NB4 (cell line): Measurements from ENCODE around the gene INPP5A.

ENCODE experiments used
- DNase-seq: peaks from one replicate; pipeline ENCODE4 v3.0.0; 2010; ENCODE audit warnings: low read depth
- H3K4me3 ChIP-seq: one replicate; pipeline ENCODE4 v1.5.1; 2011; ENCODE audit warnings: mild to moderate bottlenecking, low read depth, low read length, moderate library complexity
- MAX ChIP-seq: IDR thresholded peaks from 2 replicates; pipeline ENCODE4 v1.6.1; 2011; ENCODE audit warnings: low read depth, low read length
- MYC ChIP-seq: IDR thresholded peaks from 2 replicates; pipeline ENCODE4 v1.6.1; 2011; ENCODE audit warnings: low read depth, low read length
- POLR2A ChIP-seq: IDR thresholded peaks from 2 replicates; pipeline ENCODE4 v1.6.1; 2011; ENCODE audit warnings: mild to moderate bottlenecking; ENCODE audit not compliant: insufficient read length; ENCODE audit errors: extremely low read depth
- TF ChIP-seq, protein P1 (sequence below): IDR thresholded peaks from one replicate; pipeline ENCODE4 v1.5.1; 2012; ENCODE audit warnings: low read depth, low read length

Gene INPP5A

DNA sequence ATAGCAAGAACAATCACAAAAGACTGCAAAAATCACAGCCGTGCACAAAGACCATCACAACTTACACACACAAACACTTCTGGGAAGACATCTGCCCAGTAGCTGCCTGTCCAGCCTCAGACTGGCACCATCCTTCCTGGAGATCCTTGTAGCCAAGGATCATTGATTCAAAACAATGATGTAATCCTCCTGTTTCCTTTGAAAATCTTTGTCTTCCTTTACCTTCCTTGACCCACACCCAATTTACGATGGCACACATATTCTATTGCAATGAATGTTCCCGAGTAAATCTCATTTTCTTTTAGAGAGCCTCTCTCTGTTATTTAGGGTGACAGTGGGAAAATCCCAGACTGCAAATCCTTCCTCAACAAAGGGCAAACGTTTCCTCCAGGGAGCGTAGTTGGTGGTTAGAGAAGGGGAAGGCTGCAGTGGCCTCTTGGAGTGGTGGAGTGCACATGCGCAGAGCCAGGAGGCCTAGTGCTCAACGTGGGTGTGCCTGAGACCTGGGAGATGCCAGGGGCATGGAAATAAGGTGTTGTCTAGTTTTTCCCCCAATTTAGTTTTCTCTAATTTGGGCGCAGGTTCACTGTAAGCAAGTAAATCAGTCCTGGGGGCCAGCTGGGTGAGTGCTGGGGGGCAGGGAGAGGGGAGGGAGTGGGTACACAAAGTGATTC is 3.1 kb upstream of the INPP5A start:
- no peak for DNase-seq
- H3K4me3 ChIP-seq, result no peak overlapping the region
- TF ChIP-seq POLR2A, result no peak
- no peak for TF ChIP-seq MAX
- TF ChIP-seq MYC, result no peak
- TF ChIP-seq, protein P1, sequence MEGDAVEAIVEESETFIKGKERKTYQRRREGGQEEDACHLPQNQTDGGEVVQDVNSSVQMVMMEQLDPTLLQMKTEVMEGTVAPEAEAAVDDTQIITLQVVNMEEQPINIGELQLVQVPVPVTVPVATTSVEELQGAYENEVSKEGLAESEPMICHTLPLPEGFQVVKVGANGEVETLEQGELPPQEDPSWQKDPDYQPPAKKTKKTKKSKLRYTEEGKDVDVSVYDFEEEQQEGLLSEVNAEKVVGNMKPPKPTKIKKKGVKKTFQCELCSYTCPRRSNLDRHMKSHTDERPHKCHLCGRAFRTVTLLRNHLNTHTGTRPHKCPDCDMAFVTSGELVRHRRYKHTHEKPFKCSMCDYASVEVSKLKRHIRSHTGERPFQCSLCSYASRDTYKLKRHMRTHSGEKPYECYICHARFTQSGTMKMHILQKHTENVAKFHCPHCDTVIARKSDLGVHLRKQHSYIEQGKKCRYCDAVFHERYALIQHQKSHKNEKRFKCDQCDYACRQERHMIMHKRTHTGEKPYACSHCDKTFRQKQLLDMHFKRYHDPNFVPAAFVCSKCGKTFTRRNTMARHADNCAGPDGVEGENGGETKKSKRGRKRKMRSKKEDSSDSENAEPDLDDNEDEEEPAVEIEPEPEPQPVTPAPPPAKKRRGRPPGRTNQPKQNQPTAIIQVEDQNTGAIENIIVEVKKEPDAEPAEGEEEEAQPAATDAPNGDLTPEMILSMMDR, result no peak

DNA sequence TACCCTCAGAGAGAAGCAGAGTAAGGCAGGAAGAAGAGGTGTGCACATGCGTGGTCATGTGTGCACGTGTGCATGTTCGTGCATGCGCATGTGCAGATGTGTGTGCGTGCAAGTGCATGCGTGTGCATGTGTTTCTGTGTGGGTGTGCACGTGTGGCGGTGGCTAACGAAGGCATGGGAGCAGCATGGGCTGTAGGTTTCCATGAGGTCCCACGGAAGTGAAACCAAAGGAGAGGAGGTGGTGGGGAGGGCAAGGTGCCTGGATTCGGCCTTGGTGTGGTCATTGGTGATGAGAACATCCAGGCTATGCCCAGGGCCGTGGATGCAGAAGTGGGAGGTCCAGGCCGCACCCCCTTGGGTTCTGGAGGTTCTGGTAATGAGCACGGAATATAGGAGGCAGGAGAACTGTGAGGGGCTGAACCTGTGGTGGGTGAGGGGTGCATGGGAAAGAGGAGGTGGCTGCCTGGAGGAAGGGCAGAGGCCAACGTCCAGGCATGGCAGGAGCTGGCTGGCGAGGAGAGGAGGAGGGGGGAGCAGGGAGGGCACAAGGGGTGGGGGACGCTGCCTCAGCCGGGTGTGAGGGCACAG is 2.4 kb upstream of the INPP5A start:
- TF ChIP-seq POLR2A (no peak), MYC (no peak)
- TF ChIP-seq, protein P1, result no peak

GRCh38 chr10:132536241-132536876 is 1.2 kb upstream of the INPP5A start:
- TF ChIP-seq, protein P1, result no peak
- TF ChIP-seq MYC, result 0 out of 2 replicates have a peak, but pooled peaks have one; percentile 33
- H3K4me3 ChIP-seq, result peak overlapping the region; percentile 88
- peak; percentile 60 for DNase-seq

More for the DNA sequence above, 2.4 kb upstream of the INPP5A start:
- peak overlapping the region; percentile 88 for H3K4me3 ChIP-seq
- DNase-seq, result no peak

DNA sequence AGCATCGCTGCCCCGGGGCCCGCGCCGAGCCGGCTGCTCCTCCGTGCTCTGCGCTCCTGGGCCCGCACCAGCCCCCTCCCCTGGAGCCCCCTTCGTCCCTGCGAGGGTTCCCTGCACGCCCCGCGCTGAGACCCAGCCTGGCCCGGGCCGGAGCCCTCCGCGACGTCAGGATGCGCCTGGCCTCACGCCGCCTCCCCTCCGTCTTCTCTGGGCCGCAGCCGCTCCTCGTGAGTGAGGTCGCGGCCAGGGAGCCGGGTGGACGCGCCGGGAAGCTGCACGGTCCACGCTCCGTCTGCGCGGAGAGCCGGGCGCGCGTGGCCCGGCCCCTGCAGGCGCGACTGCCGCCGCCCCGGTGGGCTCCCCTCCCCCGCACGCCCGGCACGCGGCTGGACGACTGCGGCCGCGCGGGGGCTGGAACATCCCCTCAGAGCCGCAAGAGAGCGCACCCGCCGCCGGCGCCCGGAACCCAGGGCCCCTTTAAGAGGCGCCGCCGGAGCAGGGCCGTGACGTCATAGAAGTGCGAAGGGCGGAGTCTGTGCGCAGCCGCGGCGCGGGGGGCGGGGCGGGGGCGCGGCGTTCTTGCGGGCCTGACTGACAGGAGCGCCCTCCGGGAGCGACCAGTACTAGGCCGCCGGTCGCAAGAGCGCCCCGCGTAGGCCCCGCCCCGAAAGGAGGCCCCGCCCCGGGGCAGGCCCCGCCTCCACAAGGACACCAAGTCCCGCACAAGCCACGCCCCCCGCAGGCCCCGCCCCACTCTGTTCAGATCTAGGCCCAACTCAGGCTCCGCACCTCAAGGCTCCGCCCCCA is 507 bp upstream of the INPP5A start:
- peak; percentile 90 for TF ChIP-seq MYC
- TF ChIP-seq, protein P1, result peak; percentile 21
- TF ChIP-seq POLR2A, result peak; percentile 79
- TF ChIP-seq MAX, result peak; percentile 73
- DNase-seq, result peak; percentile 99
- peak overlapping the region; percentile 88 for H3K4me3 ChIP-seq

- peak overlapping the region; percentile 92 for H3K4me3 ChIP-seq
- DNase-seq, result peak; percentile 47
- TF ChIP-seq POLR2A (no peak), MAX (no peak), MYC (no peak)
- TF ChIP-seq, protein P1, result no peak
These were observed 623 bp downstream of the INPP5A start for GRCh38 chr10:132538031-132538789.
